Right cardiac atrium (tissue), 5 donors: ENCODE measurements around the gene ZNF280A. TPM values are rescaled to one million over a fixed set of nuclear protein-coding genes. Genes with fewer than 3 reads are reported as not detected.
"Not testable (repeated sequence)": the region's sequence is repeated elsewhere in the genome, so short reads cannot be mapped to it uniquely, and the experiment has no call there.

Experiments used
- ATAC-seq, 2 donors: fragments of 200-7000 bp; cut with Tn5 transposase; one replicate each; pipeline versions ENCODE4 v1.8.0 to v1.9.1; 2020; ENCODE audit warnings: moderate library complexity in 2 of 2, mild to moderate bottlenecking in 1 of 2
- DNase-seq, 3 donors: peaks; one replicate each; pipeline ENCODE4 v3.0.0-alpha.2; 2020
- H3K27ac ChIP-seq: one replicate; pipeline ENCODE4 v1.5.1; 2013; ENCODE audit warnings: mild to moderate bottlenecking, low read length, control low read depth, moderate library complexity
- H3K27me3 ChIP-seq: one replicate; pipeline ENCODE4 v1.6.1; 2013; ENCODE audit not compliant: control insufficient read depth, insufficient read depth
- H3K4me1 ChIP-seq: one replicate; pipeline ENCODE4 v1.6.1; 2013; ENCODE audit warnings: low read length; ENCODE audit not compliant: control insufficient read depth, insufficient read depth
- H3K4me3 ChIP-seq: one replicate; pipeline ENCODE4 v1.5.1; 2013; ENCODE audit warnings: low read length, control low read depth
- H3K9me3 ChIP-seq: one replicate; pipeline ENCODE4 v1.6.1; 2013; ENCODE audit warnings: low read length; ENCODE audit not compliant: control insufficient read depth
- WGBS: extraction: QIAGEN DNeasy Blood & Tissue Kit; methylation state at CpG from one replicate; pipeline ENCODE4 v1.1.7; 2013; 5-methylcytosine and 5-hydroxymethylcytosine counted together
- intact Hi-C, 4 donors: fragments of 100-400 bp; cut with DNase I; formaldehyde crosslinking; loops; one replicate each; pipeline versions ENCODE4 v1.11.0 to v1.14.0; 2022 to 2023
- polyA plus RNA-seq: library from polyadenylated mRNA; stranded (reverse); fragments of 200-250 nt; gene quantifications from one replicate; pipeline ENCODE4 v1.2.3, GENCODE V29; 2013
- total RNA-seq, 4 donors: library from RNA; stranded (reverse); fragmentation: NEBNext Ultra II Directional; extraction: Animal tissue kit (Norgen Biotek cat#: 25700); gene quantifications; one replicate each; pipeline ENCODE4 v1.2.1, GENCODE V29; 2021
- donor health status: healthy with polysubstance abuse.
- donor health status: DM: no; HTN: yes; CAD: no.
- donor health status: DM: no; HTN: no; CAD: no.
- donor health status: DM: no; HTN: yes; CAD: no; lungs with severe emphysema.
- donor health status: DM: yes; HTN: yes; CAD: no.

ZNF280A gene
- total and polyA plus RNA-seq, 5 donors, result not detected

DNA sequence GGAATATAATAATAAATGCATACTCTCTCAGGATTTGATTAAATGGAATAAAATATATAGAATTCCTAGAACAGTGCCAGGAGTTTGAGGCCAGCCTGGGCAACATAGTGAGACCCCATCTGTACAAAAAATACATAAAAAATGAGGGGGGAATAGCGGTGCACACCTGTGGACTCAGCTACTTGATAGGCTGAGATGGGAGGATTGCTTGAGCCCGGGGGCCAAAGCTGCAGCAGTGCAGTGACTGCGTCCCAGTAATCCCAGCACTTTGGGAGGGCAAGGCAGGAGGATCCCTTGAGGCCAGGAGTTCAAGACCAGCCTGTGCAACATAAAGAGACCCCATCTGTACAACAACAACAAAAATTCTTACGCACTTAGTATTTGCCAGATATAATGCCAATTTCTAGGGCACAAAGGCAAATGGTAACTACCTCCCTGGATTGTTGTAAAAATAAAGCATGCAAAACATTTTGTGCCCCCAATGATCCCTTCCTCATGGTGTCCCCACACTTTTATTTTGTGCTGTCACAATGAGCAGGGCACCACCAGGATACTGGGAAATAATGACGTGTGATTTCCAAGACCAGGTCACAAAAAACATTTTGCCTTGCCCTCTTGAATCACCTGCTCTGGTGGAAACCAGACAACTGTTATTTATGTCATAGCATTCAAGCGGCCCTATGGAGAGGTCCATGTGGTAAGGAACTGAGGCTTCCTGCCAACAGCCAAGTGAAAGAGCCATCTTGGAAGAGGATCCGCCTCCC lies 18.3 kb upstream of the ZNF280A start:
- ATAC-seq (no peak), DNase-seq (no peak)
- Histone ChIP-seq H3K4me3 (no peak overlapping the region), H3K4me1 (no peaks in the 10 kb centered on the region), H3K27ac (no peak overlapping the region), H3K27me3 (no peaks in the 10 kb centered on the region), H3K9me3 (no peaks in the 10 kb centered on the region)
- 83% methylated on average over 7 of the region's 7 CpGs for whole genome bisulfite sequencing
- intact Hi-C loops, result no loop called here

- ATAC-seq, result no peak
- no peak overlapping the region for H3K4me3 ChIP-seq
- no peaks in the 10 kb centered on the region for H3K4me1 ChIP-seq
- WGBS, result 54% methylated on average over 1 of the region's 1 CpG
- intact Hi-C loops, result no loop called here
- no peak overlapping the region for H3K27ac ChIP-seq
- no peaks in the 10 kb centered on the region for H3K27me3 ChIP-seq
- no peak for DNase-seq
- H3K9me3 ChIP-seq, result no peaks in the 10 kb centered on the region
Measured at GRCh38 chr22:22536916-22537315, 16.8 kb upstream of the ZNF280A start.

- H3K9me3 ChIP-seq, result no peaks in the 10 kb centered on the region
- H3K27ac ChIP-seq, result no peak overlapping the region
- intact Hi-C loops, result no loop called here
- no peaks in the 10 kb centered on the region for H3K4me1 ChIP-seq
- no peaks in the 10 kb centered on the region for H3K27me3 ChIP-seq
- ATAC-seq (no peak), DNase-seq (no peak)
- 77% methylated on average over 6 of the region's 6 CpGs for WGBS
- no peak overlapping the region for H3K4me3 ChIP-seq
Measured at GRCh38 chr22:22536515-22536914, 16.4 kb upstream of the ZNF280A start.

DNA sequence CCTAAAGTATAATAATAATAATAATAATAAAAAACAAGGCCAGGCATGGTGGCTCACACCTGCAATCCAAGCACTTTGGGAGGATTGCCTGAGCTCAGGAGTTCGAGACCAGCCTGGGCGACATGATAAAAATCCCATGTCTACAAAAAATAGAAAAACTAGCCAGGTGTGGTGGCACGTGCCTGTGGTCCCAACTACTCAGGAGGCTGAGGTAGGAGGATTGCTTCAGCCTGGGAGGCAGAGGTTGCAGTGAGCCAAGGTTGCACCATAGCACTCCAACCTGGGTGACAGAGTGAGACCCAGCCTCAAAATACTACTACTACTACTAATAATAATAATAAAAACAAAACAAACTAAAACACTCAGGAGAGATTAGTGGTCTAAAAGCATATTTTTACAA lies 15.6 kb upstream of the ZNF280A start:
- Histone ChIP-seq H3K27me3 (no peaks in the 10 kb centered on the region), H3K9me3 (no peaks in the 10 kb centered on the region), H3K4me1 (no peaks in the 10 kb centered on the region), H3K27ac (no peak overlapping the region), H3K4me3 (no peak overlapping the region)
- WGBS, result 83% methylated on average over 3 of the region's 3 CpGs
- DNase-seq (no peak), ATAC-seq (no peak)
- intact Hi-C loops, result no loop called here

DNA sequence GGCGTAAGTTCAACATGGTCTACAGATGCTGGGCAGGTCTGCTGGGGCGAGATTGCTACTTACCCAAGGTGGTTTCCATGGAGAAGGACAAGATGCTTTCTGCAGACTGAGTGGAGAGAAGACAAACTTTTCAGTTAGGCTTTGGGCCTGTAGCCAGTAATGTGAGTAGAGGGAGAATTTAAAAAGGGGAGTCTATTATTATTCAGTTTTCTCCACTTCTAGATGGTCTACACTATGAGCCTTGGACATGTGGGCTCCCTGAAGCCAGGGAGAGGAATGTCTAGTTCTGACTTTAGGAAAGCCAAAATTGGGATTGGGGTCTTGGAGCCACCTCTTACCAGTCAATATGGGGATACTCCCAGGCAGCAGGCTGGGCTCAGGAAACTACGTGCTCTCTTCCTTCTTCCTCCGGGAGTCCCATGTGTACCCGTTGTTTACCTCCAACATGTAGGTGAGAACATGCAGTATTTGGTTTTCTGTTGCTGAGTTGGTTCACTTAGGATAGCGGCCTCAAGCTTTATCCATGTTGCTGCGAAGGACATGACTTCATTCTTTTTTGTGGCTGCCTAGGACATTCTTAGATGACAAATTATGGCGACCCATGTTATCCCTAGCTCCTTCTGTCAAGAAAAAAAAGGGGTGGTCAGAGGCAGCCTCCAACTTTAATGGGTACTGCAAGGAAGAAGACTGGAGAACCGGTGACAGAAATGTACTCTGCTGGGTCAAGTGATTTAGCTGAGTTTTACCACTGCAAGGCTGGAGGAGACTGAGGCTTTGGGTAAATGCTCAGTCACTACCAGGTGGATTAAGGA lies 14.7 kb upstream of the ZNF280A start:
- Histone ChIP-seq H3K27me3 (no peaks in the 10 kb centered on the region), H3K4me3 (no peak overlapping the region), H3K9me3 (no peaks in the 10 kb centered on the region), H3K4me1 (no peaks in the 10 kb centered on the region), H3K27ac (no peak overlapping the region)
- ATAC-seq (no peak), DNase-seq (no peak)
- WGBS, result 84% methylated on average over 9 of the region's 9 CpGs
- intact Hi-C loops, result no loop called here

GRCh38 chr22:22533863-22534262 lies 13.8 kb upstream of the ZNF280A start:
- H3K4me3 ChIP-seq, result no peak overlapping the region

GRCh38 chr22:22533417-22533816 lies 13.3 kb upstream of the ZNF280A start:
- WGBS, result 97% methylated on average over 1 of the region's 1 CpG
- no peak for DNase-seq
- Histone ChIP-seq H3K4me1 (no peaks in the 10 kb centered on the region), H3K27ac (no peak overlapping the region), H3K4me3 (no peak overlapping the region), H3K9me3 (no peaks in the 10 kb centered on the region), H3K27me3 (no peaks in the 10 kb centered on the region)
- intact Hi-C loops, result no loop called here
- ATAC-seq, result no peak

More at GRCh38 chr22:22533863-22534262, 13.8 kb upstream of the ZNF280A start:
- H3K27me3 ChIP-seq, result no peaks in the 10 kb centered on the region
- WGBS, result 69% methylated on average over 5 of the region's 5 CpGs
- no peak for DNase-seq
- no peak for ATAC-seq
- H3K9me3 ChIP-seq, result no peaks in the 10 kb centered on the region
- intact Hi-C loops, result no loop called here
- H3K27ac ChIP-seq, result no peak overlapping the region
- H3K4me1 ChIP-seq, result no peaks in the 10 kb centered on the region

GRCh38 chr22:22532547-22533071 lies 12.5 kb upstream of the ZNF280A start:
- H3K27me3 ChIP-seq, H3K27ac ChIP-seq, DNase-seq, intact Hi-C loops, H3K4me1 ChIP-seq, H3K9me3 ChIP-seq, H3K4me3 ChIP-seq, ATAC-seq: not testable (repeated sequence)
- 86% methylated on average over 12 of the region's 12 CpGs for WGBS

DNA sequence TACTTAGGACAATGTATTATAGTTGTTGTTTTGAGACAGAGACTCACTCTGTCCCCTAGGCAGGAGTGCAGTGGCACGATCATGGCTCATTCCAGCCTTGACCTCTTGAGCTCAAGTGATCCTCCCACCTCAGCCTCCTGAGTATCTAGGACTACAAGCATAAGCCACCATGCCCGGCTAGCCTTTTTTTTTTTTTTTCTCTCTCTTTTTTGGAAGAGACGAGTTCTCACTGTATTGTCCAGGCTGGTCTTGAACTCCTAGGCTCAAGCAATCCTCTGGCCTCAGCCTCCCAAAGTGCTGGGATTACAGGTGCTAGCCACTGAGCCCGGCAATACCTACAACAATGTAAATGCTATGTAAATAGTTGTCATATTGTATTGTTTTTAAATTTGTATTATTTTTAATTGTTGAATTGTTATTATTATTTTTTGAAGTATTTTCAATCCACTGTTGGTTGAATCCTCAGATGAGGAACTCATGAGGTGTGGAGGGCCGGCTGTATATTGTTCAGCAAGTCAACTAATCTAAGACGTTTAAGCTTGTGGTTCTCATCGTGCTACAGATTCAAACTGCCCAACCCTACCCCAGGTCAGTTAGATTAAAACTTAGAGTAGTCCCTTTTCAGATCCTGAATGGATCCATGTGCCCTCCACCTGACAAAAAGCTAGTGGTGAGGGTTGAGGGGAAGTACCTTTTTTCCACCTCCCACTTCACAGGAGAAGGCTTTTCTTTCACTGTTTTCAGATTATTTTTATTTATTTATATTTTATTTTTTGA lies 11.9 kb upstream of the ZNF280A start:
- 82% methylated on average over 7 of the region's 7 CpGs for WGBS
- Histone ChIP-seq H3K27me3 (no peaks in the 10 kb centered on the region), H3K4me3 (no peak overlapping the region), H3K4me1 (no peaks in the 10 kb centered on the region), H3K27ac (no peak overlapping the region), H3K9me3 (no peaks in the 10 kb centered on the region)
- no peak for DNase-seq
- intact Hi-C loops, result no loop called here
- no peak for ATAC-seq

- intact Hi-C loops, result no loop called here
- 83% methylated on average over 2 of the region's 2 CpGs for WGBS
- ATAC-seq (no peak), DNase-seq (no peak)
- no peaks in the 10 kb centered on the region for H3K9me3 ChIP-seq
- H3K4me1 ChIP-seq, result no peaks in the 10 kb centered on the region
- H3K27me3 ChIP-seq, result no peaks in the 10 kb centered on the region
- H3K27ac ChIP-seq, result no peak overlapping the region
- no peak overlapping the region for H3K4me3 ChIP-seq
Measured at GRCh38 chr22:22528780-22529179, 8.7 kb upstream of the ZNF280A start.

- Histone ChIP-seq H3K27ac (no peak overlapping the region), H3K9me3 (no peaks in the 10 kb centered on the region), H3K4me3 (no peak overlapping the region), H3K27me3 (no peaks in the 10 kb centered on the region), H3K4me1 (no peaks in the 10 kb centered on the region)
- intact Hi-C loops, result no loop called here
- 83% methylated on average over 5 of the region's 5 CpGs for WGBS
- ATAC-seq (no peak), DNase-seq (no peak)
Measured at GRCh38 chr22:22527312-22527711, 7.2 kb upstream of the ZNF280A start.
